GM06990 (cell line): ENCODE results near the gene PHF14.

ENCODE experiments used
- DNase-seq: peaks from one replicate; pipeline ENCODE4 v3.0.0-alpha.2; 2011; ENCODE audit not compliant: insufficient read length; ENCODE audit errors: extremely low read depth
- H3K27me3 ChIP-seq: replicated peaks from 2 replicates; pipeline ENCODE4 v1.6.0; 2011; ENCODE audit warnings: low read length; ENCODE audit not compliant: control insufficient read depth, insufficient read depth
- H3K36me3 ChIP-seq: 2 replicates; pipeline ENCODE4 v1.5.1; 2011; ENCODE audit warnings: low read length; ENCODE audit not compliant: control insufficient read depth, insufficient read depth
- H3K4me3 ChIP-seq: replicated peaks from 2 replicates; pipeline ENCODE4 v1.5.1; 2011; ENCODE audit warnings: low read depth, mild to moderate bottlenecking, control low read depth, low read length
- TF ChIP-seq, protein P1 (sequence below): IDR thresholded peaks from 2 replicates; pipeline ENCODE4 v1.5.1; 2011; ENCODE audit warnings: low read length, control low read depth, mild to moderate bottlenecking, inconsistent platforms; ENCODE audit not compliant: insufficient read depth, poor library complexity, severe bottlenecking

PHF14 gene

DNA sequence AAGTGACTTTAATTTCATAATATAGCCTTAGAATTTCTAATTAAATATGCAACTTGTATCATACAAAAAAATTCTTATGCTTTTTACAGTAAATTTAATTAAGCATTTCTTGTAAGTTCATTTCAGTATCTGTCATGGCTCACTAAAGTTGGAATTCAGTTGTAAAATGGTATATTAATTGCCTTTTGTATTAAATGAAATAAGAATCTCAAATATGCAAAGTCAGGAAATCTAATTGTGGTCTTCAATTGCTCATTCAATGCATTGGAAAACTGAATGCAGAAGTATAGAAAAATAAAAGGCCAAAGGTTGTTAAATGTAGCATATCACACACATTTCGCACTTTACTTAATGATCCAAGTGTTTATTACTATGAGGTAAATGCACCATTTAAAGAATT lies 189.5 kb downstream of the PHF14 start:
- no peak for DNase-seq
- Histone ChIP-seq H3K4me3 (no peak overlapping the region), H3K36me3 (no peaks in the 10 kb centered on the region), H3K27me3 (no peaks in the 10 kb centered on the region)
- TF ChIP-seq, protein P1, sequence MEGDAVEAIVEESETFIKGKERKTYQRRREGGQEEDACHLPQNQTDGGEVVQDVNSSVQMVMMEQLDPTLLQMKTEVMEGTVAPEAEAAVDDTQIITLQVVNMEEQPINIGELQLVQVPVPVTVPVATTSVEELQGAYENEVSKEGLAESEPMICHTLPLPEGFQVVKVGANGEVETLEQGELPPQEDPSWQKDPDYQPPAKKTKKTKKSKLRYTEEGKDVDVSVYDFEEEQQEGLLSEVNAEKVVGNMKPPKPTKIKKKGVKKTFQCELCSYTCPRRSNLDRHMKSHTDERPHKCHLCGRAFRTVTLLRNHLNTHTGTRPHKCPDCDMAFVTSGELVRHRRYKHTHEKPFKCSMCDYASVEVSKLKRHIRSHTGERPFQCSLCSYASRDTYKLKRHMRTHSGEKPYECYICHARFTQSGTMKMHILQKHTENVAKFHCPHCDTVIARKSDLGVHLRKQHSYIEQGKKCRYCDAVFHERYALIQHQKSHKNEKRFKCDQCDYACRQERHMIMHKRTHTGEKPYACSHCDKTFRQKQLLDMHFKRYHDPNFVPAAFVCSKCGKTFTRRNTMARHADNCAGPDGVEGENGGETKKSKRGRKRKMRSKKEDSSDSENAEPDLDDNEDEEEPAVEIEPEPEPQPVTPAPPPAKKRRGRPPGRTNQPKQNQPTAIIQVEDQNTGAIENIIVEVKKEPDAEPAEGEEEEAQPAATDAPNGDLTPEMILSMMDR = no peak

DNA sequence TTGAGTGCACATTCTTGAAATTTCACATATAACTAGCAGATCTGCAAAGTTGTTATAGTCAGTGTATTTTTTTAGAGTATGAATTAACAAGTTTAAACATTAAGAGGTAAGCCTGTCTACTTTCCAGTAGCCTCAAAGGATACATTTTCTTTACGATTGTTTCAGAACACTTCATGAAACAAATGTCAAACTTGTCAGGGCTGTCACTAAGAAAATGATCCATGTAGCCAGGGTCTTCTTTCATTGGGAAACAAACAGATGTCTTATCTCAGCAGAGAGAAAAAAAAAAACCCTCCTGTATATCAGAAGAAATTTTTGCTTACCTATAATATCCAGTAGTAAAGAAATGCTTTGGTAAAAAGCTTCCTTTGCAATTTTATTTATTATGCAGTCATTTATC lies 192.4 kb downstream of the PHF14 start:
- no peak for DNase-seq
- Histone ChIP-seq H3K4me3 (no peak overlapping the region), H3K27me3 (no peaks in the 10 kb centered on the region), H3K36me3 (no peaks in the 10 kb centered on the region)
- TF ChIP-seq, protein P1 = no peak

DNA sequence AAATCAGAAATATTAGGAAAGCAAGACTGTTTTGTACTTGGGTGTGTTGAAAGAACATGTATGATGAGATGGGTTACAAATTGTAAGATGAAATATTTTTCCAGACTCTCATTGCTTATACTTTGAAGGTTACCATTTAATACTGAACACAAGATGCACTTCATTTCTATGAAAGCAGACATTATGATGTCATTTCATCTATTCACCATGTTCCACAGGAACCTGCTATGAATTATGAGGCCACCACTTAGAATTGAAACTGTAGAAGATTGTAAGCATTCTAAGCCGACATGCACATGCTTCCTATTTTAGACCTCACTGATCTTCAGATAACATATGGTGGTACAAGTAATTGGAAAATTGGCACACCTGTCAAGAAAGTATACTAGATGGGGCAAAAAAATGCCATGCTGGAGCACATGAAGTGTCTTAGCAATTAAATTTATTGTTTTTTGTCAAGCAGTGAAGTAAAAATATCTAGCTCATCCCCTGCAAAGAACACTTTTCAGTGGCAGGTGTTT lies 195.0 kb downstream of the PHF14 start:
- Histone ChIP-seq H3K27me3 (no peaks in the 10 kb centered on the region), H3K4me3 (no peak overlapping the region), H3K36me3 (no peaks in the 10 kb centered on the region)
- TF ChIP-seq, protein P1 = no peak
- no peak for DNase-seq

DNA sequence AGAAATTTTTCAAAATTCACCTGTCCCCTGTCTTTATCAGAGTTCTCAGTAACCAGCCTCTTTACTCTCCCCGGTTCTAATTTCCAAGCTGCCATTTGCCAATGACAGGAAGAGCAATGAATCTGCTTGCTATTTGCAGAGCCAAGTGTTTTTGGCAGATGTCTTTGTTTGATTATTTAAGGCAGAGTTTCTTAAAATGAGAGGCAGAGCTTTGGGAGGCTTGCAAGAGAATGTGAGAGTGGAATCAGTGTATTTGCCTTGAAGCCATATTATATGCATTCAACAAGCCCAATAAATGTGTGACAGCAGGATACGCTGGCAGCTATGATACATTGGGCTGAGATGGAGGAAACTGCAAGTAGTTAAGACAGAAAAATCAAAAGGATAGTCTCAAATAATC lies 196.5 kb downstream of the PHF14 start:
- Histone ChIP-seq H3K27me3 (no peaks in the 10 kb centered on the region), H3K4me3 (no peak overlapping the region), H3K36me3 (no peaks in the 10 kb centered on the region)
- DNase-seq = no peak
- TF ChIP-seq, protein P1 = no peak

DNA sequence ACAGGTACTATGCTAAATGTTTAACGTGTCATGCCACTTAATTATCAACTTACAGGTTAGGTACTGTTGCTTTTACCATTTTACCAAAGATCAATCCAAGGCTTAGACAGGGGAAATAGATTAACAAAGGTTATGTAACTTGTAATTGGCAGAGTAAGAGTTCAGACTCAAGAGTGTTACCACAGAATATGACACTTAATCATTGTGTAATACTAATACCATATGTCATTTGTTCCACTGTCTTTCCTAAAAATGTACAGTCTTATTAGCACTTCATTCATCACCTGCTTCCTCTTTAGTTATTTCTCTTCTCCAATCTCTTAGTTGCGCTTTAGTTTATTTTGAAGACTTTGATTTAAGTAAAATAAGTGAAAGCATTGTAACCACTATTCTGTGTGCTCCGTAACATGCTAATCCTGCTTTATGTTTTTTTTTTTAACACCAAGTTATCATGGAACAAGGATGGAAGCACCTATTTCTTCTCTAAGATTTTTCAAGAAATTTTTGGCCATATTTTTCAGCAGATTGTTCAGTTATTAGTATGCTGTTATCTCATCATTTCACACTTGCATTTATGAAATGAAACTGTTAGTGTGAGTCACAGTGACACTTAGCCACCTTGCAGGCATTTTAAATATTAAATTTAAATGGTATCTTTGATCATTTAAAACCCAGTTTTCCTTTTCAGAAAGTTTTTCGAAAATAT lies 197.3 kb downstream of the PHF14 start:
- TF ChIP-seq, protein P1 = no peak
- Histone ChIP-seq H3K4me3 (no peak overlapping the region), H3K27me3 (no peaks in the 10 kb centered on the region), H3K36me3 (no peaks in the 10 kb centered on the region)
- no peak for DNase-seq
